WTC11 (cell line): ENCODE results near the gene TRNAU1AP. TPM values are rescaled to one million over a fixed set of nuclear protein-coding genes. Genes with fewer than 3 reads are reported as not detected.

Experiments used
- CREB1 ChIP-seq: sonication (generic); formaldehyde crosslinking; IDR thresholded peaks from 2 replicates; pipeline ENCODE4 v1.8.0; 2023; ENCODE audit warnings: mild to moderate bottlenecking, missing genetic modification reagents
- FOXK1 ChIP-seq: sonication (generic); formaldehyde crosslinking; IDR thresholded peaks from 2 replicates; pipeline ENCODE4 v1.8.0; 2022; ENCODE audit warnings: mild to moderate bottlenecking, moderate library complexity, missing genetic modification reagents
- GTF2I ChIP-seq: fragments of 250-450 bp; sonication (Bioruptor Pico); conservative IDR thresholded peaks from 2 replicates; pipeline ENCODE4 v1.4.0; 2021; ENCODE audit warnings: mild to moderate bottlenecking
- MYBL2 ChIP-seq: sonication (generic); formaldehyde crosslinking; IDR thresholded peaks from 2 replicates; pipeline ENCODE4 v1.8.1; 2023; ENCODE audit warnings: mild to moderate bottlenecking, moderate library complexity, missing genetic modification reagents
- NFATC4 ChIP-seq: fragments of 250-450 bp; sonication (Bioruptor Pico); IDR thresholded peaks from 2 replicates; pipeline ENCODE4 v1.9.0; 2021; ENCODE audit warnings: mild to moderate bottlenecking
- NFYB ChIP-seq: sonication (generic); formaldehyde crosslinking; conservative IDR thresholded peaks from 2 replicates; pipeline ENCODE4 v1.8.0; 2022; ENCODE audit warnings: low read depth, missing genetic modification reagents
- NR3C1 ChIP-seq: sonication (generic); formaldehyde crosslinking; conservative IDR thresholded peaks from 2 replicates; pipeline ENCODE4 v1.8.1; 2023; ENCODE audit warnings: low read depth, mild to moderate bottlenecking, missing genetic modification reagents
- RELA ChIP-seq: sonication (generic); formaldehyde crosslinking; IDR thresholded peaks from 2 replicates; pipeline ENCODE4 v1.8.1; 2022; ENCODE audit warnings: missing genetic modification reagents, mild to moderate bottlenecking, borderline replicate concordance
- RORB ChIP-seq: fragments of 250-450 bp; sonication (Bioruptor Pico); IDR thresholded peaks from 2 replicates; pipeline ENCODE4 v1.9.0; 2021; ENCODE audit warnings: mild to moderate bottlenecking
- SMAD4 ChIP-seq: sonication (generic); formaldehyde crosslinking; IDR thresholded peaks from 2 replicates; pipeline ENCODE4 v1.8.0; 2022; ENCODE audit warnings: mild to moderate bottlenecking, missing genetic modification reagents
- ZBTB21 ChIP-seq: sonication (generic); formaldehyde crosslinking; IDR thresholded peaks from 2 replicates; pipeline ENCODE4 v1.8.1; 2023; ENCODE audit warnings: mild to moderate bottlenecking, missing genetic modification reagents, borderline replicate concordance
- ZNF263 ChIP-seq: sonication (generic); formaldehyde crosslinking; IDR thresholded peaks from 2 replicates; pipeline ENCODE4 v1.8.1; 2022; ENCODE audit warnings: low read depth, mild to moderate bottlenecking, moderate library complexity, missing genetic modification reagents
- ZNF317 ChIP-seq: sonication (generic); formaldehyde crosslinking; IDR thresholded peaks from 2 replicates; pipeline ENCODE4 v1.8.1; 2023; ENCODE audit warnings: low read depth, mild to moderate bottlenecking, moderate library complexity, missing genetic modification reagents, borderline replicate concordance
- ZNF396 ChIP-seq: fragments of 250-450 bp; sonication (Bioruptor Pico); IDR thresholded peaks from 2 replicates; pipeline ENCODE4 v1.8.0; 2021; ENCODE audit warnings: mild to moderate bottlenecking, moderate library complexity, borderline replicate concordance
- ZNF671 ChIP-seq: fragments of 250-450 bp; sonication (Bioruptor Pico); IDR thresholded peaks from 2 replicates; pipeline ENCODE4 v1.8.0; 2021; ENCODE audit warnings: mild to moderate bottlenecking
- total RNA-seq: library from RNA; stranded (reverse); gene quantifications from 3 replicates; pipeline ENCODE4 v1.2.3, GENCODE V29; 2021
- TF ChIP-seq, protein P1 (sequence below): sonication (generic); formaldehyde crosslinking; IDR thresholded peaks from 2 replicates; pipeline ENCODE4 v1.8.0; 2023; ENCODE audit warnings: missing genetic modification reagents, mild to moderate bottlenecking, borderline replicate concordance
- TF ChIP-seq, protein P2 (sequence below): sonication (generic); formaldehyde crosslinking; IDR thresholded peaks from 2 replicates; pipeline ENCODE4 v1.8.1; 2023; ENCODE audit warnings: mild to moderate bottlenecking, missing genetic modification reagents, moderate library complexity
- TF ChIP-seq, protein P3 (sequence below): fragments of 250-450 bp; sonication (Bioruptor Pico); IDR thresholded peaks from 2 replicates; pipeline ENCODE4 v1.9.0; 2021; ENCODE audit warnings: moderate library complexity, mild to moderate bottlenecking, inconsistent platforms, borderline replicate concordance
- TF ChIP-seq, protein P4 (sequence below): fragments of 200-600 bp; IDR thresholded peaks from 2 replicates; pipeline ENCODE4 v1.8.0; 2022; ENCODE audit warnings: antibody characterized with exemption
- TF ChIP-seq, protein P5 (sequence below): sonication (generic); formaldehyde crosslinking; IDR thresholded peaks from 2 replicates; pipeline ENCODE4 v1.8.1; 2023; ENCODE audit warnings: mild to moderate bottlenecking, missing genetic modification reagents, moderate library complexity
- TF ChIP-seq, protein P6 (sequence below): fragments of 250-450 bp; sonication (Bioruptor Pico); conservative IDR thresholded peaks from 2 replicates; pipeline ENCODE4 v1.9.0; 2021; ENCODE audit warnings: mild to moderate bottlenecking
- TF ChIP-seq, protein P7 (sequence below): fragments of 250-450 bp; sonication (Bioruptor Pico); IDR thresholded peaks from 2 replicates; pipeline ENCODE4 v1.9.0; 2021; ENCODE audit warnings: mild to moderate bottlenecking
- TF ChIP-seq, protein P8 (sequence below): sonication (generic); formaldehyde crosslinking; IDR thresholded peaks from 2 replicates; pipeline ENCODE4 v1.8.0; 2022; ENCODE audit warnings: mild to moderate bottlenecking, missing genetic modification reagents
- TF ChIP-seq, protein P9 (sequence below): sonication (generic); formaldehyde crosslinking; IDR thresholded peaks from 2 replicates; pipeline ENCODE4 v1.8.1; 2022; ENCODE audit warnings: low read depth, mild to moderate bottlenecking, moderate library complexity, missing genetic modification reagents, borderline replicate concordance
- TF ChIP-seq, protein P10 (sequence below): sonication (generic); formaldehyde crosslinking; IDR thresholded peaks from 2 replicates; pipeline ENCODE4 v1.8.0; 2022; ENCODE audit warnings: mild to moderate bottlenecking, missing genetic modification reagents

Gene TRNAU1AP
- total RNA-seq, 1 experiment from 2014 or later, result 30.4 TPM

DNA sequence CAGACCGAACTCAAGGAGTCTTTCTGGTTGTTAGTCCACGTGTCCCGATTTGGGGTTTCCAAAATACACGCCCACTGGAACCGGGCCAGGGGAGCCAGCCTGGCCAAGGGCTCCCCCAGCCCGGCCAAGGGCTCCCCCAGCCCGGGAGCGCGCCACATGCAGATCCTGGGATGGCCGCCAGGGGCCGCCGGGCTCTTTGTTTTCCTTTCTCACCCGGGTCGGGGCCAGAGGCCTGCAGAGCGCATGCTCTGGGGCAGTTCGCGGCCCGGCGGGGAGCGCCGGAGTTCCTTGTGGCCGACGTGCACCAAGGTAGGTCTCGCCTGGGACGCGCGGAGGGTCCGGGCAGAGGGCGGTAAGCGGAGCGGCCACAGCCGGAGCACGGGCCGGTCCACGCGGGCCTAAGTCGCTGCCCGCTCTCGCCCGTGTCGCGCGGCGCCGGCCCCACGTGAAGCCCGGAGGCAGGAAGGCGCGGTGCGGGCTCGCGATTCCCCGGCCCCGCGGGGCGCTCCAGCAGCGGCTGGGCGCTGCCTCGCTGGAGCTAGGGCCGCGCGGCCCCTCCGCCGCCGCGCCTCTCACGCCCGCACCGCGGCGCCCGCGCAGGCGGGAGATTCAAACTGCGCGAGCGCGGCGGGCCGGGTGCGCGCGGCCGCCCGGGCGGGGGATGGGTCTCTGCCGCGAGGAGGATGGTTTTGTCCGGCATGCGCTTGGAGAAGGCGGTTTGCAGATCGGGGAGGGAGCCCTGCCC is 34.7 kb upstream of the TRNAU1AP start (continued):
- TF ChIP-seq, protein P1, sequence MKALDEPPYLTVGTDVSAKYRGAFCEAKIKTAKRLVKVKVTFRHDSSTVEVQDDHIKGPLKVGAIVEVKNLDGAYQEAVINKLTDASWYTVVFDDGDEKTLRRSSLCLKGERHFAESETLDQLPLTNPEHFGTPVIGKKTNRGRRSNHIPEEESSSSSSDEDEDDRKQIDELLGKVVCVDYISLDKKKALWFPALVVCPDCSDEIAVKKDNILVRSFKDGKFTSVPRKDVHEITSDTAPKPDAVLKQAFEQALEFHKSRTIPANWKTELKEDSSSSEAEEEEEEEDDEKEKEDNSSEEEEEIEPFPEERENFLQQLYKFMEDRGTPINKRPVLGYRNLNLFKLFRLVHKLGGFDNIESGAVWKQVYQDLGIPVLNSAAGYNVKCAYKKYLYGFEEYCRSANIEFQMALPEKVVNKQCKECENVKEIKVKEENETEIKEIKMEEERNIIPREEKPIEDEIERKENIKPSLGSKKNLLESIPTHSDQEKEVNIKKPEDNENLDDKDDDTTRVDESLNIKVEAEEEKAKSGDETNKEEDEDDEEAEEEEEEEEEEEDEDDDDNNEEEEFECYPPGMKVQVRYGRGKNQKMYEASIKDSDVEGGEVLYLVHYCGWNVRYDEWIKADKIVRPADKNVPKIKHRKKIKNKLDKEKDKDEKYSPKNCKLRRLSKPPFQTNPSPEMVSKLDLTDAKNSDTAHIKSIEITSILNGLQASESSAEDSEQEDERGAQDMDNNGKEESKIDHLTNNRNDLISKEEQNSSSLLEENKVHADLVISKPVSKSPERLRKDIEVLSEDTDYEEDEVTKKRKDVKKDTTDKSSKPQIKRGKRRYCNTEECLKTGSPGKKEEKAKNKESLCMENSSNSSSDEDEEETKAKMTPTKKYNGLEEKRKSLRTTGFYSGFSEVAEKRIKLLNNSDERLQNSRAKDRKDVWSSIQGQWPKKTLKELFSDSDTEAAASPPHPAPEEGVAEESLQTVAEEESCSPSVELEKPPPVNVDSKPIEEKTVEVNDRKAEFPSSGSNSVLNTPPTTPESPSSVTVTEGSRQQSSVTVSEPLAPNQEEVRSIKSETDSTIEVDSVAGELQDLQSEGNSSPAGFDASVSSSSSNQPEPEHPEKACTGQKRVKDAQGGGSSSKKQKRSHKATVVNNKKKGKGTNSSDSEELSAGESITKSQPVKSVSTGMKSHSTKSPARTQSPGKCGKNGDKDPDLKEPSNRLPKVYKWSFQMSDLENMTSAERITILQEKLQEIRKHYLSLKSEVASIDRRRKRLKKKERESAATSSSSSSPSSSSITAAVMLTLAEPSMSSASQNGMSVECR, result 0 out of 2 replicates have a peak, but pooled peaks have one; percentile 64
- TF ChIP-seq, protein P2, sequence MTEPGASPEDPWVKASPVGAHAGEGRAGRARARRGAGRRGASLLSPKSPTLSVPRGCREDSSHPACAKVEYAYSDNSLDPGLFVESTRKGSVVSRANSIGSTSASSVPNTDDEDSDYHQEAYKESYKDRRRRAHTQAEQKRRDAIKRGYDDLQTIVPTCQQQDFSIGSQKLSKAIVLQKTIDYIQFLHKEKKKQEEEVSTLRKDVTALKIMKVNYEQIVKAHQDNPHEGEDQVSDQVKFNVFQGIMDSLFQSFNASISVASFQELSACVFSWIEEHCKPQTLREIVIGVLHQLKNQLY (CRISPR knock-in tag), result no peak
- TF ChIP-seq ZNF263 (CRISPR knock-in tag) (no peak), ZBTB21 (CRISPR knock-in tag) (0 out of 2 replicates have a peak, but pooled peaks have one; percentile 60), RELA (CRISPR knock-in tag) (no peak), FOXK1 (peak; percentile 64), ZNF396 (CRISPR knock-in tag) (no peak), NFYB (no peak), ZNF317 (CRISPR knock-in tag) (no peak), NFATC4 (CRISPR knock-in tag) (peak; percentile 65; the same call in 1 of the 2 replicates), MYBL2 (peak; percentile 73), ZNF671 (CRISPR knock-in tag) (no peak), CREB1 (CRISPR knock-in tag) (no peak), RORB (no peak), SMAD4 (CRISPR knock-in tag) (no peak), NR3C1 (CRISPR knock-in tag) (no peak), GTF2I (CRISPR knock-in tag) (no peak)
- TF ChIP-seq, protein P3, sequence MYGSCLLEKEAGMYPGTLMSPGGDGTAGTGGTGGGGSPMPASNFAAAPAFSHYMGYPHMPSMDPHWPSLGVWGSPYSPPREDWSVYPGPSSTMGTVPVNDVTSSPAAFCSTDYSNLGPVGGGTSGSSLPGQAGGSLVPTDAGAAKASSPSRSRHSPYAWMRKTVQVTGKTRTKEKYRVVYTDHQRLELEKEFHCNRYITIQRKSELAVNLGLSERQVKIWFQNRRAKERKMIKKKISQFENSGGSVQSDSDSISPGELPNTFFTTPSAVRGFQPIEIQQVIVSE (CRISPR knock-in tag), result no peak
- TF ChIP-seq, protein P4, sequence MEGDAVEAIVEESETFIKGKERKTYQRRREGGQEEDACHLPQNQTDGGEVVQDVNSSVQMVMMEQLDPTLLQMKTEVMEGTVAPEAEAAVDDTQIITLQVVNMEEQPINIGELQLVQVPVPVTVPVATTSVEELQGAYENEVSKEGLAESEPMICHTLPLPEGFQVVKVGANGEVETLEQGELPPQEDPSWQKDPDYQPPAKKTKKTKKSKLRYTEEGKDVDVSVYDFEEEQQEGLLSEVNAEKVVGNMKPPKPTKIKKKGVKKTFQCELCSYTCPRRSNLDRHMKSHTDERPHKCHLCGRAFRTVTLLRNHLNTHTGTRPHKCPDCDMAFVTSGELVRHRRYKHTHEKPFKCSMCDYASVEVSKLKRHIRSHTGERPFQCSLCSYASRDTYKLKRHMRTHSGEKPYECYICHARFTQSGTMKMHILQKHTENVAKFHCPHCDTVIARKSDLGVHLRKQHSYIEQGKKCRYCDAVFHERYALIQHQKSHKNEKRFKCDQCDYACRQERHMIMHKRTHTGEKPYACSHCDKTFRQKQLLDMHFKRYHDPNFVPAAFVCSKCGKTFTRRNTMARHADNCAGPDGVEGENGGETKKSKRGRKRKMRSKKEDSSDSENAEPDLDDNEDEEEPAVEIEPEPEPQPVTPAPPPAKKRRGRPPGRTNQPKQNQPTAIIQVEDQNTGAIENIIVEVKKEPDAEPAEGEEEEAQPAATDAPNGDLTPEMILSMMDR, result peak; percentile 99
- TF ChIP-seq, protein P5, sequence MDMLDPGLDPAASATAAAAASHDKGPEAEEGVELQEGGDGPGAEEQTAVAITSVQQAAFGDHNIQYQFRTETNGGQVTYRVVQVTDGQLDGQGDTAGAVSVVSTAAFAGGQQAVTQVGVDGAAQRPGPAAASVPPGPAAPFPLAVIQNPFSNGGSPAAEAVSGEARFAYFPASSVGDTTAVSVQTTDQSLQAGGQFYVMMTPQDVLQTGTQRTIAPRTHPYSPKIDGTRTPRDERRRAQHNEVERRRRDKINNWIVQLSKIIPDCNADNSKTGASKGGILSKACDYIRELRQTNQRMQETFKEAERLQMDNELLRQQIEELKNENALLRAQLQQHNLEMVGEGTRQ, result no peak
- TF ChIP-seq, protein P6, sequence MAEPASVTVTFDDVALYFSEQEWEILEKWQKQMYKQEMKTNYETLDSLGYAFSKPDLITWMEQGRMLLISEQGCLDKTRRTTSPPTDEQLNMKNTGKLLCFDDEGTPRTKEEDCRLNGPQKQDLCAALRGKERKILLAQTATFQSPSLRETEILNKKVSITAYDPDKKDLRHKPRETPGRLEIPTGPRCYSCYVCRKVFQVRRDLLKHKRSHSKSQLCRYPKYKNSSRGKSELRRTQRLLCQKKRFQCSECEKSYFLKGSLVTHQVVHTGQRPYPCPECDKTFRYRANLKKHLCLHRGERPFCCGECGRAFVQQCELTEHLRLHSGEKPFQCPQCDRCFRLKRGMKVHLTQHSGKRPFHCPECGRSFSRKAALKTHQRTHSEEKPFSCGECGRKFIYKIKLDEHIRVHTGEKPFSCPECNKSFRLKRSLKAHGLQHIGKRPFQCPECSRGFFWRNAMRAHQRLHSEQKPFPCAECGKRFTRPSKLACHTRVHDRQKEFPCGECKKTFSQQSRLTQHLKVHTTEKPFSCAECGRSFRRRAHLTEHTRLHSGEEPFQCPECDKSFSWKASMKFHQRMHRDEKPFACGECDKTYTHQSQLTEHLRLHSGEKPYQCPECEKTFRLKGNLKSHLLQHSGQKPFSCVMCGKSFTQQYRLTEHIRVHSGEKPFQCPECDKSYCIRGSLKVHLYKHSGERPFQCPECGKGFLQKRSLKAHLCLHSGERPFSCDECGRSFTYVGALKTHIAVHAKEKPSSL (CRISPR knock-in tag), result no peak
- TF ChIP-seq, protein P7, sequence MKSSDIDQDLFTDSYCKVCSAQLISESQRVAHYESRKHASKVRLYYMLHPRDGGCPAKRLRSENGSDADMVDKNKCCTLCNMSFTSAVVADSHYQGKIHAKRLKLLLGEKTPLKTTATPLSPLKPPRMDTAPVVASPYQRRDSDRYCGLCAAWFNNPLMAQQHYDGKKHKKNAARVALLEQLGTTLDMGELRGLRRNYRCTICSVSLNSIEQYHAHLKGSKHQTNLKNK (CRISPR knock-in tag), result no peak
- TF ChIP-seq, protein P8, sequence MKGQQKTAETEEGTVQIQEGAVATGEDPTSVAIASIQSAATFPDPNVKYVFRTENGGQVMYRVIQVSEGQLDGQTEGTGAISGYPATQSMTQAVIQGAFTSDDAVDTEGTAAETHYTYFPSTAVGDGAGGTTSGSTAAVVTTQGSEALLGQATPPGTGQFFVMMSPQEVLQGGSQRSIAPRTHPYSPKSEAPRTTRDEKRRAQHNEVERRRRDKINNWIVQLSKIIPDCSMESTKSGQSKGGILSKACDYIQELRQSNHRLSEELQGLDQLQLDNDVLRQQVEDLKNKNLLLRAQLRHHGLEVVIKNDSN, result no peak
- TF ChIP-seq, protein P9, sequence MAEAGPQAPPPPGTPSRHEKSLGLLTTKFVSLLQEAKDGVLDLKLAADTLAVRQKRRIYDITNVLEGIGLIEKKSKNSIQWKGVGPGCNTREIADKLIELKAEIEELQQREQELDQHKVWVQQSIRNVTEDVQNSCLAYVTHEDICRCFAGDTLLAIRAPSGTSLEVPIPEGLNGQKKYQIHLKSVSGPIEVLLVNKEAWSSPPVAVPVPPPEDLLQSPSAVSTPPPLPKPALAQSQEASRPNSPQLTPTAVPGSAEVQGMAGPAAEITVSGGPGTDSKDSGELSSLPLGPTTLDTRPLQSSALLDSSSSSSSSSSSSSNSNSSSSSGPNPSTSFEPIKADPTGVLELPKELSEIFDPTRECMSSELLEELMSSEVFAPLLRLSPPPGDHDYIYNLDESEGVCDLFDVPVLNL (CRISPR knock-in tag), result peak; percentile 74; the same call in 1 of the 2 replicates
- TF ChIP-seq, protein P10, sequence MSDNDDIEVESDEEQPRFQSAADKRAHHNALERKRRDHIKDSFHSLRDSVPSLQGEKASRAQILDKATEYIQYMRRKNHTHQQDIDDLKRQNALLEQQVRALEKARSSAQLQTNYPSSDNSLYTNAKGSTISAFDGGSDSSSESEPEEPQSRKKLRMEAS (CRISPR knock-in tag), result peak; percentile 70; the same call in 1 of the 2 replicates
